Thoracic aorta (tissue), 2 donors: ENCODE data around the gene TYR. TPM values are rescaled to one million over a fixed set of nuclear protein-coding genes. Genes with fewer than 3 reads are reported as not detected.

Source experiments
- ATAC-seq: fragments of 150-250 bp; one replicate; pipeline ENCODE4 v1.8.0; 2017; ENCODE audit warnings: low read depth; ENCODE audit not compliant: insufficient number of reproducible peaks, low FRiP score
- DNase-seq: peaks from one replicate; pipeline ENCODE4 v3.0.0-alpha.2; 2020; ENCODE audit warnings: low spot score
- H3K27ac ChIP-seq, 2 donors: fragments of 200-600 bp; sonication (generic); 1 replicate in 1 of 2; 2 replicates in 1 of 2; pipeline ENCODE4 v1.5.1; 2016; ENCODE audit warnings: mild to moderate bottlenecking in 2 of 2, moderate library complexity in 2 of 2
- H3K27me3 ChIP-seq: fragments of 200-600 bp; sonication (generic); replicated peaks from 2 replicates; pipeline ENCODE4 v1.6.0; 2016; ENCODE audit warnings: mild to moderate bottlenecking; ENCODE audit not compliant: insufficient read depth
- H3K36me3 ChIP-seq: fragments of 200-600 bp; sonication (generic); one replicate; pipeline ENCODE4 v1.5.1; 2016
- H3K4me1 ChIP-seq, 2 donors: fragments of 200-600 bp; sonication (generic); 1 replicate in 1 of 2; 2 replicates in 1 of 2; pipeline versions ENCODE4 v1.5.1 to v1.6.0; 2016; ENCODE audit warnings: low read depth in 2 of 2, mild to moderate bottlenecking in 1 of 2; ENCODE audit not compliant: control insufficient read depth in 1 of 2
- H3K4me3 ChIP-seq: fragments of 200-600 bp; sonication (generic); 2 replicates; pipeline ENCODE4 v1.5.1; 2016; ENCODE audit warnings: mild to moderate bottlenecking
- H3K9me3 ChIP-seq: fragments of 200-600 bp; sonication (generic); 2 replicates; pipeline ENCODE4 v1.5.1; 2016
- CTCF ChIP-seq: fragments of 200-600 bp; sonication (generic); IDR thresholded peaks from one replicate; pipeline ENCODE4 v1.5.1; 2019; ENCODE audit warnings: antibody characterized with exemption
- total RNA-seq, 2 donors: library from RNA; depleted of rRNA; stranded (reverse); fragments of >200 nt; gene quantifications; one replicate each; pipeline versions ENCODE4 v1.1.0 to v1.2.3, GENCODE V29; 2016

The TYR gene
- total RNA-seq, 2 donors from 2014 or later, result not detected

GRCh38 chr11:89182773-89183518 is 5.3 kb downstream of the TYR start:
- no peak for TF ChIP-seq CTCF
- DNase-seq (no peak), ATAC-seq (no peak)
- H3K9me3 ChIP-seq, result no peaks in the 10 kb centered on the region
- H3K36me3 ChIP-seq, result no peaks in the 10 kb centered on the region
- H3K27me3 ChIP-seq, result no peaks in the 10 kb centered on the region
- H3K4me3 ChIP-seq, result no peak overlapping the region
- peak overlapping the region; percentile 19 to 68 for H3K27ac ChIP-seq
- H3K4me1 ChIP-seq, result peaks cover 23 to 48% of the 10 kb centered on the region in 2 donors

GRCh38 chr11:89184021-89184420 is 6.3 kb downstream of the TYR start:
- H3K4me1 ChIP-seq, result peaks cover 23 to 48% of the 10 kb centered on the region in 2 donors

GRCh38 chr11:89189776-89190175 is 12.1 kb downstream of the TYR start:
- H3K36me3 ChIP-seq, result no peaks in the 10 kb centered on the region
- H3K27me3 ChIP-seq, result no peaks in the 10 kb centered on the region
- peaks cover 9 to 15% of the 10 kb centered on the region in 2 donors for H3K4me1 ChIP-seq
- TF ChIP-seq CTCF, result no peak
- no peak overlapping the region for H3K27ac ChIP-seq
- no peak overlapping the region for H3K4me3 ChIP-seq
- H3K9me3 ChIP-seq, result no peaks in the 10 kb centered on the region
- DNase-seq, result no peak
- no peak for ATAC-seq

More at GRCh38 chr11:89184021-89184420, 6.3 kb downstream of the TYR start:
- Histone ChIP-seq H3K36me3 (no peaks in the 10 kb centered on the region), H3K4me3 (no peak overlapping the region), H3K9me3 (no peaks in the 10 kb centered on the region), H3K27ac (peak overlapping the region in 1 of 2 donors; percentile 68), H3K27me3 (no peaks in the 10 kb centered on the region)
- no peak for DNase-seq
- TF ChIP-seq CTCF, result no peak
- peak; percentile 64 for ATAC-seq

- no peak for TF ChIP-seq CTCF
- no peaks in the 10 kb centered on the region for H3K4me1 ChIP-seq
- H3K27me3 ChIP-seq, result no peaks in the 10 kb centered on the region
- no peak overlapping the region for H3K27ac ChIP-seq
- no peak overlapping the region for H3K4me3 ChIP-seq
- H3K36me3 ChIP-seq, result no peaks in the 10 kb centered on the region
- no peak for ATAC-seq
- DNase-seq, result no peak
- no peaks in the 10 kb centered on the region for H3K9me3 ChIP-seq
Measured at GRCh38 chr11:89201138-89201537, 23.5 kb downstream of the TYR start.

- ATAC-seq, result no peak
Measured at GRCh38 chr11:89203814-89204213, 26.1 kb downstream of the TYR start.

More at GRCh38 chr11:89203814-89204213, 26.1 kb downstream of the TYR start:
- no peak overlapping the region for H3K4me3 ChIP-seq
- no peaks in the 10 kb centered on the region for H3K9me3 ChIP-seq
- H3K27me3 ChIP-seq, result no peaks in the 10 kb centered on the region
- H3K27ac ChIP-seq, result no peak overlapping the region
- no peaks in the 10 kb centered on the region for H3K36me3 ChIP-seq
- no peak for DNase-seq
- H3K4me1 ChIP-seq, result no peaks in the 10 kb centered on the region
- no peak for TF ChIP-seq CTCF
